Brain microvascular endothelial cell (primary cell): Measurements from ENCODE around the gene TIGD1.
A peak's percentile ranks its signal among the peaks of the same experiment; 100 is the strongest.

ENCODE experiments used
- DNase-seq: peaks from one replicate; pipeline ENCODE4 v3.0.0-alpha.2; 2020
- H3K27ac ChIP-seq: fragments of 250-450 bp; sonication (Bioruptor Pico); 2 replicates; pipeline ENCODE4 v1.5.1; 2020; ENCODE audit warnings: mild to moderate bottlenecking, moderate library complexity
- H3K27me3 ChIP-seq: fragments of 250-450 bp; sonication (Bioruptor Pico); replicated peaks from 2 replicates; pipeline ENCODE4 v1.5.1; 2020; ENCODE audit warnings: mild to moderate bottlenecking
- H3K36me3 ChIP-seq: fragments of 250-450 bp; sonication (Bioruptor Pico); replicated peaks from 2 replicates; pipeline ENCODE4 v1.5.1; 2020; ENCODE audit warnings: mild to moderate bottlenecking
- H3K4me3 ChIP-seq: 2 replicates; pipeline ENCODE4 v1.5.1; 2011; ENCODE audit warnings: low read depth, mild to moderate bottlenecking, control low read depth, low read length, moderate library complexity
- CTCF ChIP-seq: IDR thresholded peaks from 2 replicates; pipeline ENCODE4 v1.5.1; 2011; ENCODE audit warnings: low read depth, mild to moderate bottlenecking, moderate library complexity, low read length, control low read depth, inconsistent platforms; ENCODE audit errors: missing control alignments
- in situ Hi-C: cut with HindIII; loops from 2 replicates; pipeline ENCODE4 v1.10.0; 2017; ENCODE audit warnings: low sequenced_read_pairs, low pct_ligation_motif_present

The TIGD1 gene

GRCh38 chr2:232550354-232551249 is at the start of gene TIGD1, which contains the start of gene EIF4E2:
TSS of gene TIGD1 (minus strand) at chr2:232550557. CDS start at chr2:232549882, 675 bp downstream.
TSS of gene EIF4E2 (plus strand) at chr2:232550689. CDS start at chr2:232550725, 36 bp downstream.
- DNase-seq, result peak; percentile 91
- in situ Hi-C loops, result no loop called here
- Histone ChIP-seq H3K27me3 (no peaks in the 10 kb centered on the region), H3K36me3 (no peaks in the 10 kb centered on the region), H3K27ac (peak within 1 kb of the TSS; percentile 95), H3K4me3 (peak within 1 kb of the TSS; percentile 88)
- peak; percentile 45 for TF ChIP-seq CTCF

- DNase-seq, result no peak
- H3K4me3 ChIP-seq, result no peak overlapping the region
- in situ Hi-C loops, result no loop called here
- TF ChIP-seq CTCF, result no peak
- no peaks in the 10 kb centered on the region for H3K27me3 ChIP-seq
- H3K27ac ChIP-seq, result no peak overlapping the region
- H3K36me3 ChIP-seq, result no peaks in the 10 kb centered on the region
Observed at GRCh38 chr2:232598293-232598692, 47.9 kb upstream of the TIGD1 start.

- TF ChIP-seq CTCF, result no peak
- Histone ChIP-seq H3K27ac (no peak overlapping the region), H3K27me3 (no peaks in the 10 kb centered on the region), H3K36me3 (no peaks in the 10 kb centered on the region), H3K4me3 (no peak overlapping the region)
- DNase-seq, result no peak
- in situ Hi-C loops, result no loop called here
Observed at GRCh38 chr2:232597362-232598079, 47.2 kb upstream of the TIGD1 start.

- no peaks in the 10 kb centered on the region for H3K36me3 ChIP-seq
- TF ChIP-seq CTCF, result no peak
- in situ Hi-C loops, result no loop called here
- DNase-seq, result no peak
- H3K27ac ChIP-seq, result no peak overlapping the region
- H3K4me3 ChIP-seq, result no peak overlapping the region
- H3K27me3 ChIP-seq, result no peaks in the 10 kb centered on the region
Observed at GRCh38 chr2:232593982-232594381, 43.6 kb upstream of the TIGD1 start.

GRCh38 chr2:232592772-232593395 is 42.5 kb upstream of the TIGD1 start:
- peak; percentile 70 for DNase-seq
- peak; percentile 44 for TF ChIP-seq CTCF
- Histone ChIP-seq H3K27ac (no peak overlapping the region), H3K27me3 (no peaks in the 10 kb centered on the region), H3K36me3 (no peaks in the 10 kb centered on the region), H3K4me3 (no peak overlapping the region)
- in situ Hi-C loops, result no loop called here
